Breast epithelium (tissue), 3 donors: ENCODE results near the gene TSC1.

ENCODE experiments used
- POLR2A ChIP-seq: fragments of 450-650 bp; IDR thresholded peaks from one replicate; pipeline ENCODE4 v1.6.1; 2016; ENCODE audit warnings: antibody characterized with exemption, mild to moderate bottlenecking, moderate library complexity
- TF ChIP-seq, protein P1 (sequence below), 3 donors: fragments of 450-650 bp; IDR thresholded peaks; one replicate each; pipeline ENCODE4 v1.5.1; 2016 to 2017; ENCODE audit warnings: antibody characterized with exemption in 3 of 3, mild to moderate bottlenecking in 3 of 3, moderate library complexity in 3 of 3

DNA sequence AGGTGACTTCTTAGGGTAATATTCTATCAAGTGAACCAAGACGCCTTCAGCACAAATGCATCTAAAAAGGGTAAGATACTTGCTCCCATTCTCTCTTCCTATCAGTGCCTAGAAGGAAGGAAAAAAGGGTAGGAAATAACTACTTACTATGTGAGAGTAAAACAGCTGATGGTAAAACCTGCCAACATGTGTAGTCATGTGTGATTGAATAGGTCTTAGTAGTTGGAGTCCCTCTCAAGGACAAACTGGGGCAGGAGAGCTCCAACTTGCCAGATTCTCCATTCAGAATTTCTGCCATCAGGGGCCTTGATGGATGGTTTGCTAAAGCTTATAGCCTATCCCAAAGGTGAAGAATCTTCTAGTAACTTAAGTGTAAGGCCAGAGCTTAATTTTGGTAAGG is 5.2 kb downstream of the TSC1 start:
- TF ChIP-seq POLR2A = no peak
- TF ChIP-seq, protein P1, sequence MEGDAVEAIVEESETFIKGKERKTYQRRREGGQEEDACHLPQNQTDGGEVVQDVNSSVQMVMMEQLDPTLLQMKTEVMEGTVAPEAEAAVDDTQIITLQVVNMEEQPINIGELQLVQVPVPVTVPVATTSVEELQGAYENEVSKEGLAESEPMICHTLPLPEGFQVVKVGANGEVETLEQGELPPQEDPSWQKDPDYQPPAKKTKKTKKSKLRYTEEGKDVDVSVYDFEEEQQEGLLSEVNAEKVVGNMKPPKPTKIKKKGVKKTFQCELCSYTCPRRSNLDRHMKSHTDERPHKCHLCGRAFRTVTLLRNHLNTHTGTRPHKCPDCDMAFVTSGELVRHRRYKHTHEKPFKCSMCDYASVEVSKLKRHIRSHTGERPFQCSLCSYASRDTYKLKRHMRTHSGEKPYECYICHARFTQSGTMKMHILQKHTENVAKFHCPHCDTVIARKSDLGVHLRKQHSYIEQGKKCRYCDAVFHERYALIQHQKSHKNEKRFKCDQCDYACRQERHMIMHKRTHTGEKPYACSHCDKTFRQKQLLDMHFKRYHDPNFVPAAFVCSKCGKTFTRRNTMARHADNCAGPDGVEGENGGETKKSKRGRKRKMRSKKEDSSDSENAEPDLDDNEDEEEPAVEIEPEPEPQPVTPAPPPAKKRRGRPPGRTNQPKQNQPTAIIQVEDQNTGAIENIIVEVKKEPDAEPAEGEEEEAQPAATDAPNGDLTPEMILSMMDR (IDR thresholded peaks at IDR 0.05) = no peak
